CD4-positive, alpha-beta T cell (primary cell): ENCODE data around the gene RAB3GAP1. TPM values are rescaled to one million over a fixed set of nuclear protein-coding genes. Genes with fewer than 3 reads are reported as not detected.
A peak's percentile ranks its signal among the peaks of the same experiment; 100 is the strongest.

Source experiments
- ATAC-seq: fragments of 200-7000 bp; cut with Tn5 transposase; one replicate; pipeline ENCODE4 v1.10.0; 2022; ENCODE audit warnings: mild to moderate bottlenecking; ENCODE audit not compliant: poor library complexity
- CTCF ChIA-PET: fragments of 350-600 bp; sonication (Branson Sonifier 250); formaldehyde crosslinking; loops from one replicate; lab custom pipeline; 2021; ENCODE audit warnings: antibody characterized with exemption, inconsistent platforms; lab: Charles Lee
- POLR2A ChIA-PET: fragments of 350-600 bp; sonication (Branson Sonifier 250); formaldehyde crosslinking; loops from one replicate; lab custom pipeline; 2021; ENCODE audit warnings: antibody characterized with exemption, inconsistent platforms; lab: Charles Lee
- DNase-seq, 14 experiments: peaks; one replicate each; pipeline ENCODE4 v3.0.0-alpha.2; 2013 to 2020; ENCODE audit warnings: mixed read lengths in 2 of 14
- H3K27ac ChIP-seq, 2 donors: one replicate each; pipeline versions ENCODE4 v1.5.1 to v1.7.0; 2013; ENCODE audit warnings: low read length in 2 of 2, low read depth in 1 of 2, mild to moderate bottlenecking in 1 of 2
- H3K27me3 ChIP-seq, 2 experiments: 1 replicate in 1 of 2; 2 replicates in 1 of 2; pipeline versions ENCODE4 v1.6.1 to v1.7.0; 2013; ENCODE audit warnings: low read length in 2 of 2, control low read depth in 1 of 2, mild to moderate bottlenecking in 1 of 2, moderate library complexity in 1 of 2; ENCODE audit not compliant: insufficient read depth in 2 of 2, control insufficient read depth in 1 of 2
- H3K36me3 ChIP-seq: one replicate; pipeline ENCODE4 v1.6.1; 2013; ENCODE audit warnings: low read length, control low read depth; ENCODE audit not compliant: insufficient read depth
- H3K4me1 ChIP-seq: one replicate; pipeline ENCODE4 v1.6.1; 2013; ENCODE audit warnings: low read length, control low read depth; ENCODE audit not compliant: insufficient read depth
- H3K4me3 ChIP-seq: one replicate; pipeline ENCODE4 v1.5.1; 2013; ENCODE audit warnings: mild to moderate bottlenecking, low read length, moderate library complexity
- H3K9me3 ChIP-seq, 2 experiments: 1 replicate in 1 of 2; 2 replicates in 1 of 2; pipeline versions ENCODE4 v1.6.1 to v1.7.0; 2013; ENCODE audit warnings: low read length in 2 of 2, mild to moderate bottlenecking in 2 of 2, control low read depth in 1 of 2, moderate library complexity in 1 of 2; ENCODE audit not compliant: control insufficient read depth in 1 of 2, insufficient read depth in 1 of 2
- H3K27ac Mint-ChIP-seq: one replicate; pipeline ENCODE4 v1.8.0; 2020; ENCODE audit warnings: mixed read lengths
- H3K27me3 Mint-ChIP-seq: one replicate; pipeline ENCODE4 v1.8.0; 2021; ENCODE audit warnings: mixed read lengths
- H3K36me3 Mint-ChIP-seq: one replicate; pipeline ENCODE4 v1.8.0; 2021; ENCODE audit warnings: low read depth, mixed read lengths
- H3K4me1 Mint-ChIP-seq: one replicate; pipeline ENCODE4 v1.8.0; 2021; ENCODE audit warnings: low read depth, mixed read lengths
- H3K4me3 Mint-ChIP-seq: one replicate; pipeline ENCODE4 v1.8.0; 2020; ENCODE audit warnings: mild to moderate bottlenecking, mixed read lengths
- H3K9me3 Mint-ChIP-seq: one replicate; pipeline ENCODE4 v1.8.0; 2020; ENCODE audit warnings: mixed read lengths
- intact Hi-C, 2 experiments: fragments of 100-400 bp; cut with DNase I in 1 of 2; cut with micrococcal nuclease in 1 of 2; formaldehyde crosslinking; loops; one replicate each; pipeline versions ENCODE4 v1.15.1 to v1.9.0; 2023 to 2025; cut with DNase I, micrococcal nuclease
- total RNA-seq, 174 experiments: library from RNA in 2 of 174; stranded (reverse) in 2 of 174; gene quantifications; one replicate each; pipeline ENCODE4 v1.2.3 and lab custom pipeline; 2021 to 2026
- TF ChIP-seq, protein P1 (sequence below): fragments of 200-600 bp; IDR thresholded peaks from one replicate; pipeline ENCODE4 v1.8.0; 2022; ENCODE audit warnings: antibody characterized with exemption, mild to moderate bottlenecking

RAB3GAP1 gene
- total RNA-seq, 2 experiments from 2014 or later, result 35.9 to 37.0 TPM

DNA sequence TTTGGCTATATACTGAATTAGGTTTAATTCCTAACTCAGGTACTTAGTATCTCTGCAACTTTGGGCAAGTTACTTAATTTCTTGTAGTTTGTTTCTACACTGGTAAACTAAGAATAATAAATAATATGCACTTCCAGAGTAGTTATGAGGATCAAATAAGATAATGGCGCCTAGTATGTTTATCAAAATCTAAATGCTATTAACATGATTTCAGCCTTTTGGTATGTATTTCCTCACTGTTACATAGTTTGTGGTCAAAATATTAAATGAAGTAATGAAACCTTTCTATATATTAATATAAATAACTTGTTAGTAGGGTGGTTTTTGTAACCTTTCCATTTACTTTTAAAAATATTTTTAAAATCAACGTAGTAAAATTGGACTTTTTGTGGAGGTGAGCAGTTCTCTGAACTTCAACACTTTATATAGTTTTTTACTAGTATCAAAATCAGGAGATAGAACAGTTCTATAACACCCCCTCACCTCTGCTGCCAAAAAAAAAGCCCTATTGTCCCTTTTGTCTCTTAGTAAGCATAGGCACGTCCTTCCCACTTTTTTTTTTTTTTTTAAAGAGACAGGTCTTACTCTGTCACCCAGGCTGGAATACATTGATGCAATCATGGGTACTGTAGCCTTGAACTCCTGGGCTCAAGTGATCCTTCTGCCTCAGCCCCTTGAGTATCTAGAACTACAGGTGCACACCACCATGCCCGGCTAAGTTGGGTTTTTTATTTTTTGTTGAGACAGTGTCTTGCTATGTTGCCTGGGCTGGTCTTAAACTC is 44.8 kb downstream of the RAB3GAP1 start:
- intact Hi-C loops, result no loop called here
- ATAC-seq, result no peak
- Mint-ChIP-seq H3K27ac (no peak overlapping the region), H3K36me3 (peaks cover 83% of the 10 kb centered on the region), H3K27me3 (no peaks in the 10 kb centered on the region), H3K9me3 (no peaks in the 10 kb centered on the region), H3K4me1 (peaks cover 29% of the 10 kb centered on the region), H3K4me3 (no peak overlapping the region)
- Histone ChIP-seq H3K4me1 (no peaks in the 10 kb centered on the region), H3K27ac (no peak overlapping the region), H3K9me3 (no peaks in the 10 kb centered on the region), H3K36me3 (peaks cover 36% of the 10 kb centered on the region), H3K4me3 (no peak overlapping the region), H3K27me3 (no peaks in the 10 kb centered on the region)
- CTCF ChIA-PET, result no interaction called here
- DNase-seq, result no peak
- POLR2A ChIA-PET, result no interaction called here
- TF ChIP-seq, protein P1, sequence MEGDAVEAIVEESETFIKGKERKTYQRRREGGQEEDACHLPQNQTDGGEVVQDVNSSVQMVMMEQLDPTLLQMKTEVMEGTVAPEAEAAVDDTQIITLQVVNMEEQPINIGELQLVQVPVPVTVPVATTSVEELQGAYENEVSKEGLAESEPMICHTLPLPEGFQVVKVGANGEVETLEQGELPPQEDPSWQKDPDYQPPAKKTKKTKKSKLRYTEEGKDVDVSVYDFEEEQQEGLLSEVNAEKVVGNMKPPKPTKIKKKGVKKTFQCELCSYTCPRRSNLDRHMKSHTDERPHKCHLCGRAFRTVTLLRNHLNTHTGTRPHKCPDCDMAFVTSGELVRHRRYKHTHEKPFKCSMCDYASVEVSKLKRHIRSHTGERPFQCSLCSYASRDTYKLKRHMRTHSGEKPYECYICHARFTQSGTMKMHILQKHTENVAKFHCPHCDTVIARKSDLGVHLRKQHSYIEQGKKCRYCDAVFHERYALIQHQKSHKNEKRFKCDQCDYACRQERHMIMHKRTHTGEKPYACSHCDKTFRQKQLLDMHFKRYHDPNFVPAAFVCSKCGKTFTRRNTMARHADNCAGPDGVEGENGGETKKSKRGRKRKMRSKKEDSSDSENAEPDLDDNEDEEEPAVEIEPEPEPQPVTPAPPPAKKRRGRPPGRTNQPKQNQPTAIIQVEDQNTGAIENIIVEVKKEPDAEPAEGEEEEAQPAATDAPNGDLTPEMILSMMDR, result no peak

DNA sequence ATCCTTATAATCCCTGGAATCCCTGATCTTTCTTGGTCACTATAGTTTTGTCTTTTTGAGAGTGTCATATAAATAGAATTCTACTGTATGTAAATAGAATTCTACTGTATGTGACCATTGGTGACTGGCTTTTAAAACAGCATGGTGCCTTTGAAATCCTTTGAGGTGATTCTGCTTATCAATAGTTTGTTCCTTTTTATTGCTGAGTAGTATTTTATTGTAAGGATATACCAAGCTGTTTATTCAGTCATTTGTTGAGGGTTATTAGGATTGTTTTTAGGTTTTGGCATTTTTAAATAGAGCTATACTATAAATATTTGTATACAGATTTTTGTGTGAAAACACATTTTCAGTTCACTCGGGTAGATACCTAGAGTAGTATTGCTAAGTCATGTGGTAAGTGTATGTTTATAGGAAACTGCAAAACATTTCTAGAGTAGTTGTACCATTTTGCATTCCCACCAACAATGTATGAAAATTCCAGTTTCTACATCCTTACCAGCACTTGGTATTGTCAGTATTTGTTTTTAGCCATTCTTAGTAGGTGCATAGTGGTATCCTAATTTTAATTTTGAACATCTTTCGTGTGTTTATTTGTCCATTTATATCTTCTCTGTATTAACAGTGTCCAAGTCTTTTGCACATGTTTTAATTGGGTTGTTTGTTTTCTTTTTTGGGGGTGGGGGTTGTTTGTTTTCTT is 45.6 kb downstream of the RAB3GAP1 start:
- no peak for ATAC-seq
- H3K4me3 Mint-ChIP-seq, result no peak overlapping the region
- POLR2A ChIA-PET, result no interaction called here

DNA sequence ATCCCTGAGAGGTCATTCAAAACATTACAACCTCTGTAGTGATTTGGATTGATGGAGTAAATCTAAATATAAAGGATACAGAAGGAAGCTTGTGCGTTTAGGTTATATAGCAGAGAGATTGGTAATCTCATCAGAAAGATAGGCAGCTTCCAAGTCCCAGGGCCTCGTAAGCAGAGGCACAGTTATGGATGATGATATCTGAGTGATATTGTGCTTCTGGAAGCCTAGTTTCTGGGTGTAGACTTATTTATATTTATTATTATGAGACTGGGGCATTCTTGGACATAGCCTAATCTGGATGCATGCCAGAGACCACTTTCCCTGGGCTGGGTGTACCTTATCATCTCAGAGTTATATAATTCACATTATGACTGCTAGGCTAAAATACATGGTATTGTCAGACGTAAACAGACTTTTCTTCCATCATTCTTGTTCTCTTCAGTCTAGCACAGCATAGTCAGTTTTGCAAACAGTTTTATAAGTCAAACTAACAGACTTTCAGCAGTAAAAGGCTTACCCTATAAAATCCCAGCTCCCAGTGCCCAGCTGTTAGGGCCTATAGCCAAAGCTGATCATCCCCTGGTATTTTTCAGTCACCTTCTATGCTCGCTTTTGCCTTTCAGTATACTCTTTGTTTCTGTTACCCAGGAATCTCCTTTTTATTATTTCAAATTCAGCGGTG is 47.9 kb downstream of the RAB3GAP1 start:
- H3K9me3 Mint-ChIP-seq, result no peaks in the 10 kb centered on the region
- POLR2A ChIA-PET, result no interaction called here
- no peak overlapping the region for H3K4me3 Mint-ChIP-seq
- Histone ChIP-seq H3K27ac (no peak overlapping the region), H3K4me1 (no peaks in the 10 kb centered on the region), H3K4me3 (no peak overlapping the region), H3K27me3 (no peaks in the 10 kb centered on the region), H3K9me3 (no peaks in the 10 kb centered on the region), H3K36me3 (peaks cover 23% of the 10 kb centered on the region)
- TF ChIP-seq, protein P1, result no peak
- H3K27ac Mint-ChIP-seq, result peak overlapping the region; percentile 49
- intact Hi-C loops, result loop anchor here in 1 of 2 experiments (5.0 kb wide), 1 partner anchor 48 kb away; the partner anchor contains the start of gene RAB3GAP1
- ATAC-seq (no peak), DNase-seq (no peak)
- peaks cover 22% of the 10 kb centered on the region for H3K4me1 Mint-ChIP-seq
- H3K27me3 Mint-ChIP-seq, result no peaks in the 10 kb centered on the region
- peaks cover 79% of the 10 kb centered on the region for H3K36me3 Mint-ChIP-seq
- CTCF ChIA-PET, result interaction anchor here (0.9 kb wide), 1 partner anchor 8 kb away, joined by 3 read pairs; no protein-coding TSS in a partner anchor

More for the DNA sequence above, 45.6 kb downstream of the RAB3GAP1 start:
- Histone ChIP-seq H3K9me3 (no peaks in the 10 kb centered on the region), H3K4me3 (no peak overlapping the region), H3K36me3 (peaks cover 35% of the 10 kb centered on the region), H3K27me3 (no peaks in the 10 kb centered on the region), H3K4me1 (no peaks in the 10 kb centered on the region), H3K27ac (no peak overlapping the region)
- peaks cover 83% of the 10 kb centered on the region for H3K36me3 Mint-ChIP-seq
- peaks cover 29% of the 10 kb centered on the region for H3K4me1 Mint-ChIP-seq
- TF ChIP-seq, protein P1, result no peak
- H3K27ac Mint-ChIP-seq, result peak overlapping the region; percentile 43
- DNase-seq, result no peak
- CTCF ChIA-PET, result no interaction called here
- intact Hi-C loops, result no loop called here
- H3K9me3 Mint-ChIP-seq, result no peaks in the 10 kb centered on the region
- no peaks in the 10 kb centered on the region for H3K27me3 Mint-ChIP-seq
